ENCODE results near the gene CRKL. TPM values are rescaled to one million over a fixed set of nuclear protein-coding genes. Genes with fewer than 3 reads are reported as not detected.
A peak's percentile ranks its signal among the peaks of the same experiment; 100 is the strongest.

The CRKL gene
- polyA plus RNA-seq, 1 of the 3 experiments (the other 2 are of a cell fraction): 9.6 TPM

DNA sequence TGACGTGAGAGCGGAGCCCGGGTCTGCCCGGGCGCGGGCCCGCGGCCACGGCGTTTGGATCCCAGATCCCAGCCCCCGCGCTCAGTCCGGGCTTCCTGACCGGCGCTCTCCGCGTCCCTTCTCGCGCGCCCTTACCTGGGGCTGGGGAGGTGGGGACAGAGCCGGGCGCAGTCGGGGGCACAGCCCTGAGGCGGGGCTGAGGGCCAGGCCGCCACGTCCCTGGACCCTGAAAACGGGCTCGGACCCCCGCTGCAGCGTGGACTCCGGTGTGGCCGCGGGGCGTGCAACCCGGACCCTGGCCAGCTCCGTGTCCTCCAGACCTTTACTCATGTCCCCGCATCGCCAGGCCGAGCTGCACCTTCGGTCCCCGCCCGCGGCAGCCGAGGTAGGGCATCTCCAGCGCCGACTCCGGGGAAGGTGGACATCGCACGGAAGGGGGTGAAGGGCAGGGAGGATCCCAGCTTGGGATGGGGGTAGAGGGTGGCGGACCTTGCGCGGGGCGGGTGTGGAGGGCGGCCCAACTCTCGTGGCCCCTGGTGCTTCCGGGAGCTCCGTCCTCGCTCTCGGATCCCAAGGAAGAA is 40.0 kb downstream of the CRKL start:
- no peak overlapping the region for H3K4me2 ChIP-seq
- H3K9me2 ChIP-seq: no peaks in the 10 kb centered on the region
- peaks cover 4% of the 10 kb centered on the region for H3F3A ChIP-seq (replicated peaks; ENCODE audit: insufficient read depth)
- H3K27ac ChIP-seq (ENCODE audit: low read depth in 2 of 2, low read length in 1 of 2): no peak overlapping the region
- H3K27me3 ChIP-seq (ENCODE audit: insufficient read depth): no peaks in the 10 kb centered on the region
- no peak overlapping the region for H3K4me3 ChIP-seq (ENCODE audit: low read depth in 2 of 2, low read length in 1 of 2)
- DNase-seq: peak; percentile 27
- H3K79me2 ChIP-seq (ENCODE audit: insufficient read depth): peaks cover 6% of the 10 kb centered on the region
- H3K9ac ChIP-seq: no peak overlapping the region
- H3K36me3 ChIP-seq (replicated peaks in 1 of 2; ENCODE audit: control insufficient read depth in 1 of 2, insufficient read depth in 2 of 2, low read length in 1 of 2): peaks cover 10 to 18% of the 10 kb centered on the region in 2 experiments
- H3K9me3 ChIP-seq: no peaks in the 10 kb centered on the region
- peaks cover 8% of the 10 kb centered on the region for H4K20me1 ChIP-seq (ENCODE audit: insufficient read depth)
- ChIA-PET POLR2A (interaction anchor here (2.4 kb wide), 1 partner anchor 58 kb away, joined by 5 read pairs; the partner anchor contains the start of gene P2RX6), CTCF (interaction anchor here (1.2 to 2.3 kb wide), 3 partner anchors 10 to 153 kb away, joined by 4 to 6 read pairs (median 6); partner anchors contain the start of gene AIFM3)
- peaks cover 0 to 2% of the 10 kb centered on the region in 2 experiments; a peak in 1 of 4 replicates for H3K4me1 ChIP-seq (ENCODE audit: control insufficient read depth in 1 of 2, insufficient read depth in 2 of 2, low read depth in 1 of 2, low read length in 1 of 2)
- no peak overlapping the region for H2AFZ ChIP-seq (ENCODE audit: low read depth)
- TF ChIP-seq, protein P1, sequence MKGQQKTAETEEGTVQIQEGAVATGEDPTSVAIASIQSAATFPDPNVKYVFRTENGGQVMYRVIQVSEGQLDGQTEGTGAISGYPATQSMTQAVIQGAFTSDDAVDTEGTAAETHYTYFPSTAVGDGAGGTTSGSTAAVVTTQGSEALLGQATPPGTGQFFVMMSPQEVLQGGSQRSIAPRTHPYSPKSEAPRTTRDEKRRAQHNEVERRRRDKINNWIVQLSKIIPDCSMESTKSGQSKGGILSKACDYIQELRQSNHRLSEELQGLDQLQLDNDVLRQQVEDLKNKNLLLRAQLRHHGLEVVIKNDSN (IDR thresholded peaks at IDR 0.05; ENCODE audit: borderline replicate concordance, low read depth): no peak
- TF ChIP-seq MEF2A (IDR thresholded peaks at IDR 0.05; ENCODE audit: borderline replicate concordance, low read depth) (no peak), FOXJ3 (CRISPR knock-in tag; IDR thresholded peaks at IDR 0.05) (no peak), GABPA (IDR thresholded peaks at IDR 0.05; ENCODE audit: low read depth) (no peak), FOSL2 (IDR thresholded peaks at IDR 0.05; ENCODE audit: borderline replicate concordance, low read depth) (no peak), SMC3 (IDR thresholded peaks at IDR 0.05; ENCODE audit: low read depth, low read length) (no peak), RFX5 (IDR thresholded peaks at IDR 0.05; ENCODE audit: low read length) (no peak), MXI1 (IDR thresholded peaks at IDR 0.05; ENCODE audit: low read depth, low read length) (no peak), EZH2phosphoT487 (IDR thresholded peaks at IDR 0.05; ENCODE audit: borderline replicate concordance, low read depth) (no peak), EP300 (IDR thresholded peaks at IDR 0.05; ENCODE audit: borderline replicate concordance in 1 of 2, low read depth in 1 of 2, low read length in 1 of 2) (no peak), SIN3A (IDR thresholded peaks at IDR 0.05; ENCODE audit: borderline replicate concordance, low read depth, low read length) (no peak), TEAD4 (IDR thresholded peaks at IDR 0.05; ENCODE audit: borderline replicate concordance, insufficient read depth) (no peak)
- TF ChIP-seq, protein P2, sequence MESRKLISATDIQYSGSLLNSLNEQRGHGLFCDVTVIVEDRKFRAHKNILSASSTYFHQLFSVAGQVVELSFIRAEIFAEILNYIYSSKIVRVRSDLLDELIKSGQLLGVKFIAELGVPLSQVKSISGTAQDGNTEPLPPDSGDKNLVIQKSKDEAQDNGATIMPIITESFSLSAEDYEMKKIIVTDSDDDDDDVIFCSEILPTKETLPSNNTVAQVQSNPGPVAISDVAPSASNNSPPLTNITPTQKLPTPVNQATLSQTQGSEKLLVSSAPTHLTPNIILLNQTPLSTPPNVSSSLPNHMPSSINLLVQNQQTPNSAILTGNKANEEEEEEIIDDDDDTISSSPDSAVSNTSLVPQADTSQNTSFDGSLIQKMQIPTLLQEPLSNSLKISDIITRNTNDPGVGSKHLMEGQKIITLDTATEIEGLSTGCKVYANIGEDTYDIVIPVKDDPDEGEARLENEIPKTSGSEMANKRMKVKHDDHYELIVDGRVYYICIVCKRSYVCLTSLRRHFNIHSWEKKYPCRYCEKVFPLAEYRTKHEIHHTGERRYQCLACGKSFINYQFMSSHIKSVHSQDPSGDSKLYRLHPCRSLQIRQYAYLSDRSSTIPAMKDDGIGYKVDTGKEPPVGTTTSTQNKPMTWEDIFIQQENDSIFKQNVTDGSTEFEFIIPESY (IDR thresholded peaks at IDR 0.05; ENCODE audit: borderline replicate concordance, low read depth): no peak
- TF ChIP-seq, protein P3, sequence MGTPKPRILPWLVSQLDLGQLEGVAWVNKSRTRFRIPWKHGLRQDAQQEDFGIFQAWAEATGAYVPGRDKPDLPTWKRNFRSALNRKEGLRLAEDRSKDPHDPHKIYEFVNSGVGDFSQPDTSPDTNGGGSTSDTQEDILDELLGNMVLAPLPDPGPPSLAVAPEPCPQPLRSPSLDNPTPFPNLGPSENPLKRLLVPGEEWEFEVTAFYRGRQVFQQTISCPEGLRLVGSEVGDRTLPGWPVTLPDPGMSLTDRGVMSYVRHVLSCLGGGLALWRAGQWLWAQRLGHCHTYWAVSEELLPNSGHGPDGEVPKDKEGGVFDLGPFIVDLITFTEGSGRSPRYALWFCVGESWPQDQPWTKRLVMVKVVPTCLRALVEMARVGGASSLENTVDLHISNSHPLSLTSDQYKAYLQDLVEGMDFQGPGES (IDR thresholded peaks at IDR 0.05; ENCODE audit: low read depth, low read length): no peak
- TF ChIP-seq, protein P4, sequence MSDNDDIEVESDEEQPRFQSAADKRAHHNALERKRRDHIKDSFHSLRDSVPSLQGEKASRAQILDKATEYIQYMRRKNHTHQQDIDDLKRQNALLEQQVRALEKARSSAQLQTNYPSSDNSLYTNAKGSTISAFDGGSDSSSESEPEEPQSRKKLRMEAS (IDR thresholded peaks at IDR 0.05; ENCODE audit: low read depth): no peak
- WGBS (ENCODE audit: low lambda C conversion rate): 86% methylated on average over 41 of the region's 59 CpGs
